ENCODE measurements around the gene TSFM.

GRCh38 chr12:57803319-57803893 is 20.8 kb downstream of the TSFM start:
- TF ChIP-seq CTCF (IDR thresholded peaks at IDR 0.05) (peak; percentile 88), POLR2AphosphoS5 (IDR thresholded peaks at IDR 0.05; ENCODE audit: low read depth, low read length) (no peak), TCF7L2 (IDR thresholded peaks at IDR 0.05; ENCODE audit: low read depth, low read length) (no peak)
- TF ChIP-seq, protein P1, sequence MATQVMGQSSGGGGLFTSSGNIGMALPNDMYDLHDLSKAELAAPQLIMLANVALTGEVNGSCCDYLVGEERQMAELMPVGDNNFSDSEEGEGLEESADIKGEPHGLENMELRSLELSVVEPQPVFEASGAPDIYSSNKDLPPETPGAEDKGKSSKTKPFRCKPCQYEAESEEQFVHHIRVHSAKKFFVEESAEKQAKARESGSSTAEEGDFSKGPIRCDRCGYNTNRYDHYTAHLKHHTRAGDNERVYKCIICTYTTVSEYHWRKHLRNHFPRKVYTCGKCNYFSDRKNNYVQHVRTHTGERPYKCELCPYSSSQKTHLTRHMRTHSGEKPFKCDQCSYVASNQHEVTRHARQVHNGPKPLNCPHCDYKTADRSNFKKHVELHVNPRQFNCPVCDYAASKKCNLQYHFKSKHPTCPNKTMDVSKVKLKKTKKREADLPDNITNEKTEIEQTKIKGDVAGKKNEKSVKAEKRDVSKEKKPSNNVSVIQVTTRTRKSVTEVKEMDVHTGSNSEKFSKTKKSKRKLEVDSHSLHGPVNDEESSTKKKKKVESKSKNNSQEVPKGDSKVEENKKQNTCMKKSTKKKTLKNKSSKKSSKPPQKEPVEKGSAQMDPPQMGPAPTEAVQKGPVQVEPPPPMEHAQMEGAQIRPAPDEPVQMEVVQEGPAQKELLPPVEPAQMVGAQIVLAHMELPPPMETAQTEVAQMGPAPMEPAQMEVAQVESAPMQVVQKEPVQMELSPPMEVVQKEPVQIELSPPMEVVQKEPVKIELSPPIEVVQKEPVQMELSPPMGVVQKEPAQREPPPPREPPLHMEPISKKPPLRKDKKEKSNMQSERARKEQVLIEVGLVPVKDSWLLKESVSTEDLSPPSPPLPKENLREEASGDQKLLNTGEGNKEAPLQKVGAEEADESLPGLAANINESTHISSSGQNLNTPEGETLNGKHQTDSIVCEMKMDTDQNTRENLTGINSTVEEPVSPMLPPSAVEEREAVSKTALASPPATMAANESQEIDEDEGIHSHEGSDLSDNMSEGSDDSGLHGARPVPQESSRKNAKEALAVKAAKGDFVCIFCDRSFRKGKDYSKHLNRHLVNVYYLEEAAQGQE (IDR thresholded peaks at IDR 0.05; ENCODE audit: insufficient read depth in 1 of 2, low read depth in 2 of 2, low read length in 1 of 2) = no peak

Measured in Panc1 (cell line).